ENCODE measurements around the gene RANBP3. TPM values are rescaled to one million over a fixed set of nuclear protein-coding genes. Genes with fewer than 3 reads are reported as not detected.
A peak's percentile ranks its signal among the peaks of the same experiment; 100 is the strongest.
"Not testable (repeated sequence)": the region's sequence is repeated elsewhere in the genome, so short reads cannot be mapped to it uniquely, and the experiment has no call there.

Gene RANBP3
- total RNA-seq, 3 donors from 2014 or later = 47.0 to 94.2 (median 60.5) TPM

DNA sequence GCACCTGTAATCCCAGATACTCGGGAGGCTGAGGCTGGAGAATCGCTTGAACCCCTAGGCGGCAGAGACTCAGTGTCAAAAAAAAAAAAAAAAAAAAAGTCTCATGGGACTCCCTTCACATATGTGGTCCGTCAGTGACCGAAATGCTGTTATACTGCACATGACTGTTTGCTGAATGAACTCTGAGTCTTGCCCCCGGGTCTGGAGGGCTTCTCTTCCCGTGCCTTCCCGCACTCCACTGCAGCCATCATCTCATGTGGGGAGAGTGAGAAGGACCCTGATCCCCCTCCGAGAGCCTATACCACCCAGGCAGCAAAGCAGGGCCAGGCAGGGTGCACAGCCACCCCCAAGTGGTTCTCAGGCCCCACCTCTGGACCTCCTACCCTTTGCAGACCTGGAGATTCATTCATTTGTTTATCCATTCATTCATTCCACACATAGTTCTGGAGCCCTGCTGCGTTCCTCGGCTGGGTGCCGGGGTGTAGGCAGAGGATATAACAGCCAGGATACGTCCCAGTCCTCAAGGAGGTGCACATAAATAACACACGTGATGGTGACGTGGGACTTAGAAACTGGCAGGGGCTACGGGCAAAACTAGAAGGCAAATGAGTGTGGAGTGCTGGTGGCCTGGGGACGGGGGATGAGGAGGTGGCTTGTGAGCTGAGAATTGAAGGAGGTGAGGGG is 88.5 kb downstream of the RANBP3 start:
- DNase-seq = no peak
- ATAC-seq = no peak
- Histone ChIP-seq H3K36me3 (ENCODE audit: low read depth) (no peaks in the 10 kb centered on the region), H3K9me3 (no peaks in the 10 kb centered on the region), H3K4me1 (ENCODE audit: low read depth) (no peaks in the 10 kb centered on the region), H3K4me3 (no peak overlapping the region)
- intact Hi-C loops (cut with DNase I, micrococcal nuclease) = no loop called here
- TF ChIP-seq, protein P1, sequence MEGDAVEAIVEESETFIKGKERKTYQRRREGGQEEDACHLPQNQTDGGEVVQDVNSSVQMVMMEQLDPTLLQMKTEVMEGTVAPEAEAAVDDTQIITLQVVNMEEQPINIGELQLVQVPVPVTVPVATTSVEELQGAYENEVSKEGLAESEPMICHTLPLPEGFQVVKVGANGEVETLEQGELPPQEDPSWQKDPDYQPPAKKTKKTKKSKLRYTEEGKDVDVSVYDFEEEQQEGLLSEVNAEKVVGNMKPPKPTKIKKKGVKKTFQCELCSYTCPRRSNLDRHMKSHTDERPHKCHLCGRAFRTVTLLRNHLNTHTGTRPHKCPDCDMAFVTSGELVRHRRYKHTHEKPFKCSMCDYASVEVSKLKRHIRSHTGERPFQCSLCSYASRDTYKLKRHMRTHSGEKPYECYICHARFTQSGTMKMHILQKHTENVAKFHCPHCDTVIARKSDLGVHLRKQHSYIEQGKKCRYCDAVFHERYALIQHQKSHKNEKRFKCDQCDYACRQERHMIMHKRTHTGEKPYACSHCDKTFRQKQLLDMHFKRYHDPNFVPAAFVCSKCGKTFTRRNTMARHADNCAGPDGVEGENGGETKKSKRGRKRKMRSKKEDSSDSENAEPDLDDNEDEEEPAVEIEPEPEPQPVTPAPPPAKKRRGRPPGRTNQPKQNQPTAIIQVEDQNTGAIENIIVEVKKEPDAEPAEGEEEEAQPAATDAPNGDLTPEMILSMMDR (IDR thresholded peaks at IDR 0.05) = no peak

DNA sequence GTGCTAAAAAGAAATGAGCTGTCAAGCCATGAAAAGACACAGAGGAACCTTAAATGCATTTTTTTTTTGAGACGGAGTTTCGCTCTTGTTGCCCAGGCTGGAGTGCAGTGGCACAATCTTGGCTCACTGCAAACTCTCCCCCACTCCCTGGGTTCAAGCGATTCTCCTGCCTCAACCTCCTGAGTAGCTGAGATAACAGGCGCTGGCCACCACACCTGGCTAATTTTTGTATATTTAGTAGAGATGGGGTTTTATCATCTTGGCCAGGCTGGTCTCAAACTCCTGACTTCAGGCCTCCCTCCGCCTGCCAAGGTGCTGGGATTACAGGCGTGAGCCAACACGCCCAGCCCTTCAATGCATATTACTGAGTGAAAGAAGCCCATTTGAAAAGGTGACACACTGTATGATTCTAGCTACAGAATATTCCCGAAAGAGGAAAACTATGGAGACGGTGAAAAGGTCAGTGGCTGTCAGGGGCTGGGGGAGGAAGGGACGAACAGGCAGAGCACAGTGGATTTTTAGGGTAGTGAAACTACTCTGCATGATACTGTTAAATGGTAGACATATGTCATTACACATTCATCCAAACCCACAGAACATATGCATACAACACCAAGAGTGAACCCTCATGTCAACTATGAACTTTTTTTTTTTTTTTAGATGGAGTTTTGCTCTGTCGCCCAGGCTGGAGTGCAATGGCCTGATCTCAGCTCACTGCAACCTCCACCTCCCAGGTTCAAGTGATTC is 93.7 kb downstream of the RANBP3 start:
- H3K4me1 ChIP-seq (ENCODE audit: low read depth); H3K9me3 ChIP-seq; DNase-seq; H3K4me3 ChIP-seq; ATAC-seq; H3K36me3 ChIP-seq (ENCODE audit: low read depth); intact Hi-C loops (cut with DNase I, micrococcal nuclease): not testable (repeated sequence)

DNA sequence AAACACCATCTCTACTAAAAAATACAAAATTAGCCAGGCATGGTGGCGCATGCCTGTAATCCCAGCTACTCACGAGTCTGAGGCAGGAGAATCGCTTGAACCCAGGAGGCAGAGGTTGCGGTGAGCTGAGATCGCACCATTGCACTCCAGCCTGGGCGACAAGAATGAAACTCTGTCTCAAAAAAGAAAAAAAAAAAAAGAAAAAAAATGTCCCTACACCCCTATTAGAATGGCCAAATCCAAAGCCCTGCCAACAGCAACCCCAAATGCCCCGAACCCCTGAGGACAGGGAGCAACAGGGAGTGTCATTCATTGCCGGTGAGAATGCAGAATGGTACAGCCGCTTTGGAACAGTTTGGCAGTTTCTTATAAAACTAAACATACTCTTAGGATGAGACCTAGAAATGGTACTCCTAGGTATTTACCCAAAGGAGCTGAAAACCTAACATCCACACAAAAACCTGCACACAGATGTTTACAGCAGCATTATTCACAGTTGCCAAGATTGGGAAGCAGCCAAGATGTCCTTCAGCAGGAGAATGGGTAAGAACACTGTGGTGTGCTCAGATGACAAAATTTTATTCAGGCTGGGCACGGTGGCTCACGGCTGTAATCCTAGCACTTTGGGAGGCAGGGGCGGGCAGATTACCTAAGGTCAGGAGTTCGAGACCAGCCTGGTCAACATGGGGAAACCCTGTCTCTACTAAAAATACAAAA is 94.6 kb downstream of the RANBP3 start:
- H3K9me3 ChIP-seq; H3K4me1 ChIP-seq (ENCODE audit: low read depth); DNase-seq; ATAC-seq; H3K36me3 ChIP-seq (ENCODE audit: low read depth); H3K4me3 ChIP-seq; intact Hi-C loops (cut with DNase I, micrococcal nuclease): not testable (repeated sequence)

DNA sequence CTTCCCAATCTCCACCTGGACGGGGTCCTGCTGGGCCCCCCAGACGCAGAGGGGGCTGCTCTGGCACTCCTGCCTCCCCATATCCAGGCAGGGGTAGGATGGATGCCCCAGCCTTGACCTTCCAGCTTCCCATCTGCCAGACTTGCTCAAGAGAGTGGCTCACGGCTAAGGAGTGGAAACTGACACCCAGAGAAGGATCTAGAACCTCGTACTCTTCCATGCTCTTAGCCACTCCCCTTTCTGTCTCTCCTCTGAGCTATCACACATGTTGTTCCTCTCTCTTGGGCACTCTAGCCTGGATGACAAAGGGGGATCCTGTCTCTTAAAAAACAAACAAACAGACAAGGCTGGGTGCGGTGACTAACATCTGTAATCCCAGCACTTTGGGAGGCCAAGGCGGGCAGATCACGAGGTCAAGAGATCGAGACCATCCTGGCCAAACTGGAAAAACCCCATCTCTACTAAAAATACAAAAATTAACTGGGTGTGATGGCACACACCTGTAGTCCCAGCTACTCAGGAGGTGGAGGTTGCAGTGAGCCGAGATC is 95.4 kb downstream of the RANBP3 start:
- no peaks in the 10 kb centered on the region for H3K36me3 ChIP-seq (ENCODE audit: low read depth)
- intact Hi-C loops (cut with DNase I, micrococcal nuclease) = no loop called here
- TF ChIP-seq, protein P1 (IDR thresholded peaks at IDR 0.05) = no peak
- DNase-seq (no peak), ATAC-seq (peak; percentile 19)
- H3K9me3 ChIP-seq = no peaks in the 10 kb centered on the region
- H3K4me1 ChIP-seq (ENCODE audit: low read depth) = no peaks in the 10 kb centered on the region
- no peak overlapping the region for H3K4me3 ChIP-seq

DNA sequence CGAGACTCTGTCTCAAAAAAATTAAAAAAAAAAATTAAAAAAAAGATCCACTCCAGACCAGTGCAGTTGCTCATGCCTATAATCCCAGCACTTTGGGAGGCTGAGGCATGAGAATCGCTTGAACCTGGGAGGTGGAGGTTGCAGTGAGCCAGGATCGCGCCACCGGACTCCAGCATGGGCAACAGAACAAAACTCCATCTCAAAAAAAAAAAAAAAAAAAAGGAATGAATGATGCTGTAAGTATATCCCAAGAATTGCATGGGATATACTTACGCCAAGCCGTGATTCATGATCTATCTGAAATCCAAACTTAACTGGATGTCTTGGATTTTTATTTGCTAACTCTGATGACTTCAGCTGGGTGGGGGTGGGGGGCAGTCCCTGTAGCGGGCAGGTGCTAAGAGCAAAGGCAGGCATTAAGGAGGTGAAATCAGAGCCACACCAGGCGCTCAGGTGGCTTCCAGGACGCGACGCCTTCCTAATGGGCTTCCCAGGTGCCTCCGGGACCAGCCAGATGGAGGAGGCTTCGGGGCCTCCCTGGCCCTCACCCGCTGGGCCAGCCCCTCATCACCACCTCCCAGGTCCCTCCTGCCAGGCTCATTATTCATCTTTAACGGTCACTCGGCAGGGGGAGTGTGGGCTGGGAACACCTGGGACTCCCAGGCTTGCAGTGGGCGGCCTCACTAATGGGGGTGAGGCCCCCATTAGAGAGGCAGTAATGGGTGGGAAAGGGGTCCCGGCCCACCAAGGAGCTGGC is 96.2 kb downstream of the RANBP3 start:
- TF ChIP-seq, protein P1 (IDR thresholded peaks at IDR 0.05) = no peak
- Histone ChIP-seq H3K4me3 (no peak overlapping the region), H3K4me1 (ENCODE audit: low read depth) (no peaks in the 10 kb centered on the region), H3K36me3 (ENCODE audit: low read depth) (no peaks in the 10 kb centered on the region), H3K9me3 (no peaks in the 10 kb centered on the region)
- DNase-seq (no peak), ATAC-seq (no peak)
- intact Hi-C loops (cut with DNase I, micrococcal nuclease) = no loop called here

DNA sequence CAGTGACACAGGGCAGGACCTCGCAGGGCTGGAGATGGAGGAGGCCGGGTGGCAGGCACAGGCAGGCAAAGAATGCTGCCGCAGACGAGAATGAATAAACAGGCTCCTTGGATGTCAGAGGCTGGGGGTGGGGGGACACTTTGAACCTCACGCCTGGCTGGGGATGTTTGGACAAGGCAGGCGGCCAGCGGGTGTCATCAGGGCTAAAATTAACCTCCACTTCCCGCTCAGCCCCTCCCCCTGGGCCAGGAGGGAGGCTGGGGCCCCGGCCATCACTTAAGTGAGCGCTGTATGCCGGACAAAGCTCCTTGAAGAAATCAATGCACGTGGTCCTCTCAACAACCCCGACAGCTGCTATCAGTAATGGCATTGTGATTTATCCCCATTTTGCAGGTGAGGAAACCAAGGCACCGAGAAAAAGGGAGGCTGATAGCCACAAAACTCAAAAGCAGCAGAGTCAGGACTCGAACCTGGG is 97.3 kb downstream of the RANBP3 start:
- TF ChIP-seq, protein P1 (IDR thresholded peaks at IDR 0.05) = no peak
- intact Hi-C loops (cut with DNase I, micrococcal nuclease) = no loop called here
- ATAC-seq (peak; percentile 61), DNase-seq (peak in 2 of 3 donors; percentile 40 to 63)
- Histone ChIP-seq H3K4me1 (ENCODE audit: low read depth) (no peaks in the 10 kb centered on the region), H3K9me3 (no peaks in the 10 kb centered on the region), H3K36me3 (ENCODE audit: low read depth) (no peaks in the 10 kb centered on the region), H3K4me3 (no peak overlapping the region)

Data from mucosa of descending colon (tissue), 3 donors.